OCI-LY1 (cell line): ENCODE data around the gene RASIP1.

Source experiments
- H2AFZ ChIP-seq: fragments of 200-600 bp; sonication (generic), shearing (Covaris generic); 2 replicates; pipeline ENCODE4 v1.6.0; 2014; ENCODE audit warnings: antibody characterized with exemption, mild to moderate bottlenecking, low read length
- H3F3A ChIP-seq: fragments of 200-600 bp; sonication (generic), shearing (Covaris generic); 2 replicates; pipeline ENCODE4 v1.6.0; 2014; ENCODE audit warnings: mild to moderate bottlenecking, antibody characterized with exemption, low read length, moderate library complexity; ENCODE audit not compliant: insufficient read depth
- H3K27ac ChIP-seq: fragments of 200-600 bp; sonication (generic); 2 replicates; pipeline ENCODE4 v1.5.1; 2014; ENCODE audit warnings: low read length, mixed run types, mild to moderate bottlenecking, low read depth; ENCODE audit not compliant: poor library complexity, severe bottlenecking
- H3K27me3 ChIP-seq: fragments of 200-600 bp; sonication (generic); 2 replicates; pipeline ENCODE4 v1.6.0; 2014; ENCODE audit warnings: antibody characterized with exemption, mild to moderate bottlenecking, low read length, moderate library complexity; ENCODE audit not compliant: insufficient read depth
- H3K36me3 ChIP-seq: fragments of 200-600 bp; sonication (generic); 2 replicates; pipeline ENCODE4 v1.6.1; 2014; ENCODE audit warnings: mild to moderate bottlenecking, antibody characterized with exemption, low read length, moderate library complexity, mixed read lengths; ENCODE audit not compliant: insufficient read depth
- H3K4me1 ChIP-seq: fragments of 200-600 bp; sonication (generic); 2 replicates; pipeline ENCODE4 v1.5.1; 2014; ENCODE audit warnings: mild to moderate bottlenecking, low read length, moderate library complexity; ENCODE audit not compliant: insufficient read depth, severe bottlenecking
- H3K4me2 ChIP-seq: fragments of 200-600 bp; sonication (generic), shearing (Covaris generic); 2 replicates; pipeline ENCODE4 v1.6.1; 2014; ENCODE audit warnings: low read length
- H3K4me3 ChIP-seq: fragments of 200-600 bp; sonication (generic); 2 replicates; pipeline ENCODE4 v1.5.1; 2014; ENCODE audit warnings: low read length, low read depth, mild to moderate bottlenecking, mixed read lengths; ENCODE audit not compliant: poor library complexity, severe bottlenecking
- H3K79me2 ChIP-seq: fragments of 200-600 bp; shearing (Covaris generic); 2 replicates; pipeline ENCODE4 v1.6.1; 2016; ENCODE audit warnings: mixed run types, low read length, mixed read lengths; ENCODE audit not compliant: insufficient read depth
- H3K9ac ChIP-seq: fragments of 200-600 bp; sonication (generic), shearing (Covaris generic); 2 replicates; pipeline ENCODE4 v1.6.1; 2014; ENCODE audit warnings: mild to moderate bottlenecking, low read length, mixed read lengths
- H3K9me2 ChIP-seq: fragments of 200-600 bp; sonication (generic), shearing (Covaris generic); 2 replicates; pipeline ENCODE4 v1.6.1; 2014; ENCODE audit warnings: low read depth, mild to moderate bottlenecking, low read length, mixed read lengths
- H3K9me3 ChIP-seq: fragments of 200-600 bp; shearing (Covaris generic); 2 replicates; pipeline ENCODE4 v1.6.1; 2014; ENCODE audit warnings: low read length, mixed read lengths
- H4K20me1 ChIP-seq: fragments of 200-600 bp; sonication (generic), shearing (Covaris generic); 2 replicates; pipeline ENCODE4 v1.6.0; 2016; ENCODE audit warnings: mild to moderate bottlenecking, low read length; ENCODE audit not compliant: insufficient read depth
- EZH2 ChIP-seq: fragments of 200-600 bp; sonication (generic), shearing (Covaris generic); IDR thresholded peaks from 2 replicates; pipeline ENCODE4 v1.8.0; 2017; ENCODE audit warnings: borderline replicate concordance, mixed run types, mild to moderate bottlenecking, antibody characterized with exemption, low read length, moderate library complexity, mixed read lengths
- TF ChIP-seq, protein P1 (sequence below): fragments of 200-600 bp; sonication (generic), shearing (Covaris generic); IDR thresholded peaks from 2 replicates; pipeline ENCODE4 v1.5.1; 2017; ENCODE audit warnings: mild to moderate bottlenecking, antibody characterized with exemption, low read length, moderate library complexity, mixed read lengths

The RASIP1 gene

DNA sequence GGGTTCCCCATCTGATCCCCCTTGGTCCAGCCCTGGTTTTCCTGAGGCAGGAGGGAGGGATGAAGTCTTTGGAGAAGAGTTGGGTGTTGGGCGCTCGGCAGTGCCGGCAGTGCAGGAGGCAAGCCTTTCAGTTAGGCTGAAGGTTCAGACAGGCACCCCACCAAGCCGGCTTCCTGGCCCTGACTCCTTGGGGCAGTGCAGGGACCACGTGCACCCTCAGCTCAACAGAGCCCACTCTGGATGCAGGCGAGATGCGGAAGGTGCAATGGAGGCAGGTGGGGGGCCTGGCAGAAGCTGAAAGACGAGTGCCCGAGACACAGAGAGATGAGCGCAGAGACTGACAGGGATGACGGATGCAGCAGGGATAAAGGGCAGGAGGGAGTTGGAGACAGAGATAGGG is 31.9 kb downstream of the RASIP1 start:
- Histone ChIP-seq H3K36me3 (no peaks in the 10 kb centered on the region; the same call in 1 of the 2 replicates), H2AFZ (no peak overlapping the region), H3K4me1 (peaks cover 5% of the 10 kb centered on the region), H3F3A (no peaks in the 10 kb centered on the region), H3K4me3 (no peak overlapping the region), H4K20me1 (no peaks in the 10 kb centered on the region), H3K9ac (no peak overlapping the region), H3K4me2 (no peak overlapping the region), H3K27ac (no peak overlapping the region), H3K9me3 (no peaks in the 10 kb centered on the region), H3K27me3 (peaks cover 5% of the 10 kb centered on the region; the same call in 1 of the 2 replicates), H3K79me2 (no peaks in the 10 kb centered on the region), H3K9me2 (no peaks in the 10 kb centered on the region)
- TF ChIP-seq, protein P1, sequence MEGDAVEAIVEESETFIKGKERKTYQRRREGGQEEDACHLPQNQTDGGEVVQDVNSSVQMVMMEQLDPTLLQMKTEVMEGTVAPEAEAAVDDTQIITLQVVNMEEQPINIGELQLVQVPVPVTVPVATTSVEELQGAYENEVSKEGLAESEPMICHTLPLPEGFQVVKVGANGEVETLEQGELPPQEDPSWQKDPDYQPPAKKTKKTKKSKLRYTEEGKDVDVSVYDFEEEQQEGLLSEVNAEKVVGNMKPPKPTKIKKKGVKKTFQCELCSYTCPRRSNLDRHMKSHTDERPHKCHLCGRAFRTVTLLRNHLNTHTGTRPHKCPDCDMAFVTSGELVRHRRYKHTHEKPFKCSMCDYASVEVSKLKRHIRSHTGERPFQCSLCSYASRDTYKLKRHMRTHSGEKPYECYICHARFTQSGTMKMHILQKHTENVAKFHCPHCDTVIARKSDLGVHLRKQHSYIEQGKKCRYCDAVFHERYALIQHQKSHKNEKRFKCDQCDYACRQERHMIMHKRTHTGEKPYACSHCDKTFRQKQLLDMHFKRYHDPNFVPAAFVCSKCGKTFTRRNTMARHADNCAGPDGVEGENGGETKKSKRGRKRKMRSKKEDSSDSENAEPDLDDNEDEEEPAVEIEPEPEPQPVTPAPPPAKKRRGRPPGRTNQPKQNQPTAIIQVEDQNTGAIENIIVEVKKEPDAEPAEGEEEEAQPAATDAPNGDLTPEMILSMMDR: no peak
- no peak for TF ChIP-seq EZH2

DNA sequence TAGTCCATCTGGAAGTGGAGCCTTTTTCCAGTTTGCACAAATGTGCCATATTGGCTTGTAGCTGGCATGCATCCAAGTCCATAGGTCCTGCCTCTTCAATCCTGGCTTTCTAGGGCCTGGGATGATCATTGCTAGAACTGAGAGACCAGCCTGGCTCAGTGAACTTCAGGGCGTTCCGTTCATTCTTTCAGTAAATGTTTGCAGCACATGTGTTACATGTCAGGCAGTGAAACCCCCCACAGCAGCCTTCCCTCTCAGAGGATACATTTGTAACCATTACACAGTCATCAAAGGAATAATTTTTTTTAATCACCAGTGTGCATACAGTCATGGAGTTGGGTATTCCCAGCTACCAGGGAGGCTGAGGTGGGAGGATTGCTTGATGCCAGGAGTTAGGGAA is 35.0 kb downstream of the RASIP1 start:
- no peaks in the 10 kb centered on the region for H3K9me3 ChIP-seq
- no peaks in the 10 kb centered on the region for H3K36me3 ChIP-seq
- no peak overlapping the region for H2AFZ ChIP-seq
- no peak overlapping the region for H3K4me3 ChIP-seq
- H3F3A ChIP-seq: no peaks in the 10 kb centered on the region
- H3K27ac ChIP-seq: no peak overlapping the region
- no peak for TF ChIP-seq EZH2
- TF ChIP-seq, protein P1: no peak
- H3K79me2 ChIP-seq: no peaks in the 10 kb centered on the region
- H4K20me1 ChIP-seq: no peaks in the 10 kb centered on the region
- no peak overlapping the region for H3K4me2 ChIP-seq
- H3K27me3 ChIP-seq: no peaks in the 10 kb centered on the region; the same call in 1 of the 2 replicates
- no peaks in the 10 kb centered on the region for H3K9me2 ChIP-seq
- no peak overlapping the region for H3K9ac ChIP-seq
- no peaks in the 10 kb centered on the region for H3K4me1 ChIP-seq

DNA sequence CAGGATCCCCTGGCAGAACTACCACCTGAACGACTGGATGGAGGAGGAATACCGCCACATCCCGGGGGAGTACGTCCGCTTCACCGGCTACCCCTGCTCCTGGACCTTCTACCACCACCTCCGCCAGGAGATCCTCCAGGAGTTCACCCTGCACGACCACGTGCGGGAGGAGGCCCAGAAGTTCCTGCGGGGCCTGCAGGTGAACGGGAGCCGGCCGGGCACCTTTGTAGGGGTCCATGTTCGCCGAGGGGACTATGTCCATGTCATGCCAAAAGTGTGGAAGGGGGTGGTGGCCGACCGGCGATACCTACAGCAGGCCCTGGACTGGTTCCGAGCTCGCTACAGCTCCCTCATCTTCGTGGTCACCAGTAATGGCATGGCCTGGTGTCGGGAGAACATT is 37.1 kb downstream of the RASIP1 start:
- no peak for TF ChIP-seq EZH2
- TF ChIP-seq, protein P1: no peak
- Histone ChIP-seq H4K20me1 (no peaks in the 10 kb centered on the region), H2AFZ (no peak overlapping the region), H3K79me2 (no peaks in the 10 kb centered on the region), H3K9me3 (no peaks in the 10 kb centered on the region), H3F3A (no peaks in the 10 kb centered on the region), H3K4me1 (no peaks in the 10 kb centered on the region), H3K9ac (no peak overlapping the region), H3K27ac (no peak overlapping the region), H3K36me3 (no peaks in the 10 kb centered on the region), H3K9me2 (no peaks in the 10 kb centered on the region), H3K4me3 (no peak overlapping the region), H3K4me2 (no peak overlapping the region), H3K27me3 (no peaks in the 10 kb centered on the region; the same call in 1 of the 2 replicates)
